Measurements from ENCODE around the gene MRPL37.

The MRPL37 gene

DNA sequence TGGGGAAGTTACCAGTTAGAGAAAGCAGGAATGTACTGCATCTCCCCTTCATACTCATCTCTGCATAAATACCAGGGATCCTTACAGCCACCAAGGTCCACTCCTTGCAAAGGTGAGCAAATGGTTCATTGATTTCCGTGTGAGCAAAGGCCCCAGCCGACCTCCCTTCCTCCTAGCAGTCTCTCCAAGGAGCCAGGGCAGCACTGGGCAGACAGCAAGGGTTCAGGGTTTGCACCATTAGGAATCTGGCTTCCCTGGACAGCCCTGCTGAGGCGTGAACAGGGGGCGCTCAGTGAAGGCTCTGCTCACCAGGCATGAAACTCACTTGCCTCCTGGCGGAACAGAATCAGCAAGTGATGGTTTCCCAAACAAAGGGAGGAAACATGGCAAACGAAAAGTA lies 65.7 kb downstream of the MRPL37 start:
- H3K9ac ChIP-seq (ENCODE audit: low read length): no peak overlapping the region
- H3K36me3 ChIP-seq (ENCODE audit: insufficient read depth, low read length): no peaks in the 10 kb centered on the region
- H3K4me1 ChIP-seq (ENCODE audit: insufficient read depth, low read length, severe bottlenecking): no peaks in the 10 kb centered on the region
- TF ChIP-seq, protein P1, sequence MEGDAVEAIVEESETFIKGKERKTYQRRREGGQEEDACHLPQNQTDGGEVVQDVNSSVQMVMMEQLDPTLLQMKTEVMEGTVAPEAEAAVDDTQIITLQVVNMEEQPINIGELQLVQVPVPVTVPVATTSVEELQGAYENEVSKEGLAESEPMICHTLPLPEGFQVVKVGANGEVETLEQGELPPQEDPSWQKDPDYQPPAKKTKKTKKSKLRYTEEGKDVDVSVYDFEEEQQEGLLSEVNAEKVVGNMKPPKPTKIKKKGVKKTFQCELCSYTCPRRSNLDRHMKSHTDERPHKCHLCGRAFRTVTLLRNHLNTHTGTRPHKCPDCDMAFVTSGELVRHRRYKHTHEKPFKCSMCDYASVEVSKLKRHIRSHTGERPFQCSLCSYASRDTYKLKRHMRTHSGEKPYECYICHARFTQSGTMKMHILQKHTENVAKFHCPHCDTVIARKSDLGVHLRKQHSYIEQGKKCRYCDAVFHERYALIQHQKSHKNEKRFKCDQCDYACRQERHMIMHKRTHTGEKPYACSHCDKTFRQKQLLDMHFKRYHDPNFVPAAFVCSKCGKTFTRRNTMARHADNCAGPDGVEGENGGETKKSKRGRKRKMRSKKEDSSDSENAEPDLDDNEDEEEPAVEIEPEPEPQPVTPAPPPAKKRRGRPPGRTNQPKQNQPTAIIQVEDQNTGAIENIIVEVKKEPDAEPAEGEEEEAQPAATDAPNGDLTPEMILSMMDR (IDR thresholded peaks at IDR 0.05; ENCODE audit: low read length): no peak
- no peak for TF ChIP-seq EZH2 (IDR thresholded peaks at IDR 0.05; ENCODE audit: borderline replicate concordance, low read length)
- H3K4me2 ChIP-seq (ENCODE audit: low read length): no peak overlapping the region
- H3K27me3 ChIP-seq (ENCODE audit: insufficient read depth, low read length): no peaks in the 10 kb centered on the region
- no peak overlapping the region for H2AFZ ChIP-seq (ENCODE audit: low read length)
- no peaks in the 10 kb centered on the region for H3K9me2 ChIP-seq (ENCODE audit: low read depth, low read length)
- no peaks in the 10 kb centered on the region for H4K20me1 ChIP-seq (ENCODE audit: insufficient read depth, low read length)
- H3F3A ChIP-seq (ENCODE audit: insufficient read depth, low read length): no peaks in the 10 kb centered on the region
- H3K27ac ChIP-seq (ENCODE audit: low read depth, low read length, poor library complexity, severe bottlenecking): no peak overlapping the region
- no peaks in the 10 kb centered on the region for H3K79me2 ChIP-seq (ENCODE audit: insufficient read depth, low read length)
- no peak overlapping the region for H3K4me3 ChIP-seq (ENCODE audit: low read depth, low read length, poor library complexity, severe bottlenecking)
- H3K9me3 ChIP-seq (ENCODE audit: low read length): no peaks in the 10 kb centered on the region

DNA sequence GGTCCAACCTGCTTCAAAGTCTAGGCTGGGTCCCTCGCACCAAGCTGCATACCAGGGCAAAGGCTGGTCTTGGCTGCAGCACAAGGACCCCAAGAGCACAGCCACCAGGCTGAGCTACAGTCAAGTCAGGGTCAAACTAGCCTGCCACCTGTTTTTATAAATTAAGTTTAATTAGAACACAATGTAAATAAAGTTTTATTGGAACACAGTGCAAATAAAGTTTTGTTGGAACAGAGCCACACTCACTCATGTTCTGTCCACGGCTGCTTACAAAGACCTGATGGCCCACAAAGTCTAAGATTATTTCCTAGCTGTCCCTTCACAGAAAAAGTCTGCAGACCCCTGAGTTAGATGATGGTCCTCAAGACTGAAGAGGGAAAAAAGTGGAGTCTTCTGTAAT lies 66.2 kb downstream of the MRPL37 start:
- TF ChIP-seq, protein P1 (IDR thresholded peaks at IDR 0.05; ENCODE audit: low read length): no peak

DNA sequence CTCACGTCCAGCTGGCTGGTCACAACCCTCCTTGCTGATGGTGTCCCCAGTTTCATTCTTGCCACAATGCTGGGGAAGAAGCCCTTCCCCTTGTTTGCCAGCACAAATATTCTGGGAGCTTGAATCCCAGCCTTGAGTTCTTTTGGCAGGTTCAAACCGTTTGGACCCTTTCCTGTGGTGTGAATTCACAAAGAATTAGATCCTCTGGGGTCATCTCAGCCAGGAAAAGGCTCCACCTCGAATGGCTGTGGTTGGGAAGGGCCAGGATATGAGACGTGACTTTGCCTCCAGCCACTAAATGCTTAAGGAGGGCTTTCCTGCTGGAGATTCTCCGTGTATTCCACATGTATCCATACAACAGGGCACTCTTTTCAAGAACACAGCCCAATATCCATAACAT lies 66.9 kb downstream of the MRPL37 start:
- Histone ChIP-seq H3K4me2 (ENCODE audit: low read length) (no peak overlapping the region), H3K4me3 (ENCODE audit: low read depth, low read length, poor library complexity, severe bottlenecking) (no peak overlapping the region), H3K36me3 (ENCODE audit: insufficient read depth, low read length) (no peaks in the 10 kb centered on the region), H4K20me1 (ENCODE audit: insufficient read depth, low read length) (no peaks in the 10 kb centered on the region), H3K9ac (ENCODE audit: low read length) (no peak overlapping the region), H3K4me1 (ENCODE audit: insufficient read depth, low read length, severe bottlenecking) (no peaks in the 10 kb centered on the region), H3F3A (ENCODE audit: insufficient read depth, low read length) (no peaks in the 10 kb centered on the region), H3K27ac (ENCODE audit: low read depth, low read length, poor library complexity, severe bottlenecking) (no peak overlapping the region), H3K79me2 (ENCODE audit: insufficient read depth, low read length) (no peaks in the 10 kb centered on the region), H2AFZ (ENCODE audit: low read length) (no peak overlapping the region), H3K9me3 (ENCODE audit: low read length) (no peaks in the 10 kb centered on the region), H3K9me2 (ENCODE audit: low read depth, low read length) (no peaks in the 10 kb centered on the region), H3K27me3 (ENCODE audit: insufficient read depth, low read length) (no peaks in the 10 kb centered on the region)
- TF ChIP-seq EZH2 (IDR thresholded peaks at IDR 0.05; ENCODE audit: borderline replicate concordance, low read length): no peak
- TF ChIP-seq, protein P1 (IDR thresholded peaks at IDR 0.05; ENCODE audit: low read length): no peak

More for the DNA sequence above, 66.2 kb downstream of the MRPL37 start:
- Histone ChIP-seq H3K9me2 (ENCODE audit: low read depth, low read length) (no peaks in the 10 kb centered on the region), H3K79me2 (ENCODE audit: insufficient read depth, low read length) (no peaks in the 10 kb centered on the region), H3K9ac (ENCODE audit: low read length) (no peak overlapping the region), H3K4me1 (ENCODE audit: insufficient read depth, low read length, severe bottlenecking) (no peaks in the 10 kb centered on the region), H2AFZ (ENCODE audit: low read length) (no peak overlapping the region), H3K27me3 (ENCODE audit: insufficient read depth, low read length) (no peaks in the 10 kb centered on the region), H3K9me3 (ENCODE audit: low read length) (no peaks in the 10 kb centered on the region), H3K36me3 (ENCODE audit: insufficient read depth, low read length) (no peaks in the 10 kb centered on the region), H4K20me1 (ENCODE audit: insufficient read depth, low read length) (no peaks in the 10 kb centered on the region), H3K27ac (ENCODE audit: low read depth, low read length, poor library complexity, severe bottlenecking) (no peak overlapping the region), H3F3A (ENCODE audit: insufficient read depth, low read length) (no peaks in the 10 kb centered on the region), H3K4me3 (ENCODE audit: low read depth, low read length, poor library complexity, severe bottlenecking) (no peak overlapping the region), H3K4me2 (ENCODE audit: low read length) (no peak overlapping the region)
